ENCODE data around the gene KCNIP4. TPM values are rescaled to one million over a fixed set of nuclear protein-coding genes. Genes with fewer than 3 reads are reported as not detected.
A peak's percentile ranks its signal among the peaks of the same experiment; 100 is the strongest.

The KCNIP4 gene
- total and polyA plus RNA-seq, 8 donors = 0.05 TPM; not detected in 7

DNA sequence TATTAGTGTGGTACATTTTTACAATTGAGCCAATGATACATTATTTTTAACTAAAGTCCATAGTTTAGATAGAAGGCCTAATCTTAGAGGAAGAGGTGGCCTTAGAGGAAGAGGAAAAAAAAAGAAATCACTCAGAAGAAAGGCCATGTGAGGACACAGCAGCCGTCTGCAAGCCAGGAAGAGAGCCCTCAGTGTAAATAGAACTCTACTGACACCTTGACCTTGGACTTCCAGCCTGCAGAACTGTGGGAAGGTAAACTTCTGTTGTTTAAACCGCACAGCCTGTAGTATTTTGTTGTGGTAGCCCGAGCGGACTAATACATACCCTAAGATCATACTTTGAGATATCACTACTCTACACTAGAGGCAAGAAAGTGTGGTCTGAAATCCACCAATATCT is 5.1 kb upstream of the KCNIP4 start:
- intact Hi-C loops (cut with DNase I) = no loop called here

DNA sequence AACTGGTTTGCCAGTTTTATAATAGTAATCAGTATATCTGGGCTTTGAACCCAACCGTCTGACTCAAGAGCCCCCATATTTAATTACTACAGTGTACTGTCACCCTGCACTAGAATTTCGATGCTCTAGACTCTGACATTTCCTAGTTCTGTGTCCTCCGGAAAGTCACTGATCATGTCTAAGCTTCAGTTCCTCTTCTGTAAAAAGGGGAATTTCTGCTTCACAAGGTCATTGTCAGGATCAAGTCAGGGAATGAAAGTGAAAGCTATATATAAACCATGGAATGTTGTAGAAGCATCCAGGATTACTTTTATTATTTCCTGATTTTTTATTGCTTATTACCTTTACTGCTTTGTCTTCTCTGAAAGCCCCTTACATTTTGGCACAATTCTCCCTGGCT is 4.0 kb upstream of the KCNIP4 start:
- 45 to 60% methylated on average over 3 of the region's 3 CpGs for WGBS, 2 donors
- Histone ChIP-seq H3K36me3 (no peaks in the 10 kb centered on the region), H3K27ac (no peak overlapping the region), H3K9me3 (no peaks in the 10 kb centered on the region), H3K4me1 (no peaks in the 10 kb centered on the region), H3K27me3 (peaks cover 0 to 1% (median 0%) of the 10 kb centered on the region in 4 donors), H3K4me3 (no peak overlapping the region)
- no peak for FAIRE-seq
- intact Hi-C loops (cut with DNase I) = no loop called here
- DNase-seq = no peak
- TF ChIP-seq CTCF (IDR thresholded peaks at IDR 0.05) = no peak
- no peak for ATAC-seq

More for the DNA sequence above, 5.1 kb upstream of the KCNIP4 start:
- H3K4me3 ChIP-seq = no peak overlapping the region
- no peak overlapping the region for H3K27ac ChIP-seq
- FAIRE-seq = no peak
- no peaks in the 10 kb centered on the region for H3K9me3 ChIP-seq
- ATAC-seq = no peak
- WGBS, 2 donors = 14 to 17% methylated on average over 4 of the region's 4 CpGs
- no peaks in the 10 kb centered on the region for H3K4me1 ChIP-seq
- TF ChIP-seq CTCF (IDR thresholded peaks at IDR 0.05) = no peak
- no peaks in the 10 kb centered on the region for H3K36me3 ChIP-seq
- DNase-seq = no peak
- no peaks in the 10 kb centered on the region for H3K27me3 ChIP-seq

DNA sequence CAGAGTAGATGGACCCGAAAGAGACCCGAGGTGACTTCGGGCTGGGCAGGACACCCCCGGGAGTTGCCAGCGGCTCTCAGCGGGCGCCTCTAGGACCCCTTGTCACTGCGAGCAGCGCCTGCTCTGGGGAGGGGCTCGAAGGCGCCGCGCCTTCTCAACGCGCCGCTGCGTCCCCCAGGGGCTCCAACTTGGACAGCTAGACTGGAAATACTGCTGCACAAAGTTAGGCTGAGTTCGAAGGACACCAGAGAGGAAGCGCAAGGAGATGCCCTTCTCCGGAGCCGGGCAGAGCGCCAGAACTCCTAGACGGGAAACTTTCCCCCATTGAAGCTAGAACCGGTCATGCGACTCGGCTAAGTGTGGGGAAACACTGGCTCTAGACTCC is 493 bp upstream of the KCNIP4 start:
- Histone ChIP-seq H3K27me3 (peaks cover 0 to 15% (median 0%) of the 10 kb centered on the region in 4 donors), H3K4me1 (no peaks in the 10 kb centered on the region), H3K4me3 (peak overlapping the region in 2 of 4 donors; percentile 26 to 39), H3K9me3 (no peaks in the 10 kb centered on the region), H3K27ac (no peak overlapping the region), H3K36me3 (no peaks in the 10 kb centered on the region)
- FAIRE-seq (no peak), DNase-seq (peak in 3 of 6 donors; percentile 9 to 56 (median 50)), ATAC-seq (peak in 1 of 4 donors; percentile 45)
- 2 to 3% methylated on average over 25 to 26 of the region's 26 CpGs for WGBS, 2 donors
- intact Hi-C loops (cut with DNase I) = no loop called here
- TF ChIP-seq CTCF (IDR thresholded peaks at IDR 0.05) = no peak

- FAIRE-seq = no peak
Observed at GRCh38 chr4:21947791-21948346, 703 bp downstream of the KCNIP4 start.

More at GRCh38 chr4:21947791-21948346, 703 bp downstream of the KCNIP4 start:
- no peaks in the 10 kb centered on the region for H3K9me3 ChIP-seq
- no peaks in the 10 kb centered on the region for H3K4me1 ChIP-seq
- no peaks in the 10 kb centered on the region for H3K36me3 ChIP-seq
- 18 to 19% methylated on average over 18 of the region's 18 CpGs for WGBS, 2 donors
- DNase-seq (no peak), ATAC-seq (no peak)
- intact Hi-C loops (cut with DNase I) = no loop called here
- peak overlapping the region in 2 of 4 donors; percentile 26 to 39 for H3K4me3 ChIP-seq
- H3K27ac ChIP-seq = no peak overlapping the region
- TF ChIP-seq CTCF (IDR thresholded peaks at IDR 0.05) = no peak
- peaks cover 0 to 17% (median 0%) of the 10 kb centered on the region in 4 donors for H3K27me3 ChIP-seq

All from pancreas (tissue), 10 donors.